HG03175 (cell line): ENCODE measurements around the gene MORC3.
A peak's percentile ranks its signal among the peaks of the same experiment; 100 is the strongest.
"Not testable (repeated sequence)": the region's sequence is repeated elsewhere in the genome, so short reads cannot be mapped to it uniquely, and the experiment has no call there.

Source experiments
- ATAC-seq: cut with Tn5 transposase; IDR thresholded peaks from one replicate; pipeline ENCODE4 v1.9.1; 2021; ENCODE audit warnings: mild to moderate bottlenecking, moderate library complexity; ENCODE audit not compliant: unreplicated experiment

Gene MORC3

DNA sequence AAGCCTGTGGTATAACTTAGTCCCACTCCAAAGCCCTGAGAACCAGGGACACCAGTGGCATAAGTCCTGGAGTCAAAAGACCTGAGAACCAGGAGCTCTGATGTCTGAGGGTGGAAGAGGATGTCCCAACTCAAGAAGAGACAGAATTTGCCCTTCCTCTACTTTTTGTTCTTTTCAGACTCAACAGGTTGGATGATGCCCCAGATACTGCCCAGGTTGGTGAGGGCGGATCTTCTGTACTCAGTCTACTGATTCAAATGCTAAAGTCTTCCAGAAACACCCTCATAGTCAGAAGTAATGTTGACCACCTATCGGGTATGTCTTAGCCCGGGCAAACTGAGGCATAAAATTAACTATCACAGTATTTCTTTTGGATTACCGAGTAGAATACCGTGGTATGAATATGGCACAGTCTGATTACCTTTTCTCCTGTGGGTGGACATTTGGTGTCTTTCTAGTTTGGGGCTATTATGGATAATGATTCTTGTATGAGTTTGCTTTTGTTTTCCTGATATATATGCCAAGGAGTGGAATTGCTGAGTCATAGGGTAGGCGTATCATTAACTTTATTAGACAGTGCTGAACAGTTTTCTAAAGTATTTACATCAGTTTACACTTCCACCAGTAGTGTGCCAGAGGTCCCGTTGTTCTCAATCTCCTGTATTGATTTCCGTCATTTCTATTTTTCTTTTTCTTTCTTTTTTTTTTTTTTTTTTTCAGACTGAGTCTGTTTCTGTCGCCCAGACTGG, 62.0 kb downstream of the MORC3 start:
- no peak for ATAC-seq

GRCh38 chr21:36382722-36383121, 62.7 kb downstream of the MORC3 start:
- not testable (repeated sequence) for ATAC-seq

DNA sequence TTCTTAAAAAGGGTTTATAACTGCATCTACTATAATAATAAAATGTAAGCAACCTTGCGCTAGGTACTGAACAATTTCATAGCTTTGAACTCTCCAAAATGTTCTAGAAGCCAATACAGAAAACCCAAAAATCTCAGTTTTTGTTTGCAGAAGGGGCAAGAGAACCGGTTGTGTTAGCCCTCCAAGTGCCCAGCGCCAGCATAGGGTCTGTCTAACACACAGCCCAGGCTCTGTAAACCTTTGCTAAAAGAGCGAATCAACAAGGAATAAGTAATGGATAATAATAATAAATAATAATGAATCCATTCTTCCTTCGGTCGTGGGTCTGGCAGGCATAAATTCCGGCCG, 64.9 kb downstream of the MORC3 start:
- ATAC-seq = peak; percentile 9

DNA sequence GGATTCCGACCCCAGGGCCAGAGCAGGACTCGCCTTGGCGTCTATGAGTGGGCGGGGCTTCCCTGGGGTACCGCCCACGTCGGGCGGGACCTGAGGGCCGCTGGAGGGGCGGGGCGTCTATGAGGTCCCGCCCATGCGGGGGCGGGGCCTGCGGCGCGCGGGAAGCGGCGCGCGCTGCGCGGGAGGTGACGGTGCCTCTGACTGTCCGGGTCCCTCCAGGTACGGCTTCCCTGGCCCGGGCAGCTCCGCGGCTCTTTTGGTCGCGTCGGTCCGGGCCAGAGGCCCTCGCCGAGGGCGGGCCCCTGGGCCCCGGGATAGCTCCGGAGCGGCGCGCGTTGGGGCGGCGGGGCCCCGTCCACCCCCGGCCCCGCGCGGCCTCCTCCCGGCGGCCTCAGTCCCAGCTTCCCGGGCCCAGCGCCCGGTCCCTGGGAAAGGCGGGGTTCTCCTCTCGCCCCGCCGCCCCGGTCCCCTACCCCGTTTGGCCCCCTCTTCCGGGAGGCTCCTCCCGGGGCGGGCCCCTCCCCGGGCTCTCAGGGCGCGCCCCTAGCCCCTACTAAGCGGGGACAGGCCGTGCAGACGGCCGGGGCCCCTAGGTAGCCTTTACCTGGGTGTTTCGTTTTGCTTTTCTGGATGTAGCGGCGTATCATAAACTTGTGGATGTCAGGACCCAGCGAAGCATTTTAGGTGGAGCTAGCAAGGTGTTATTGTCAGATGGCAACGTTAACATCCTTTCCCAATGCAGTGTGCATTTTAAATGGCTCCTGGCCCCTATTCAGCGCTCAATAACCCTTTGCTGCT, 65.4 kb downstream of the MORC3 start, which contains the start of gene CHAF1B:
Gene CHAF1B, plus strand, starts transcription at position 160 of the 798 bp plus-strand sequence. CDS start 745 bp downstream, outside the sequence.
- peak; percentile 90 for ATAC-seq

GRCh38 chr21:36386031-36386642, 66.1 kb downstream of the MORC3 start:
- ATAC-seq = no peak

DNA sequence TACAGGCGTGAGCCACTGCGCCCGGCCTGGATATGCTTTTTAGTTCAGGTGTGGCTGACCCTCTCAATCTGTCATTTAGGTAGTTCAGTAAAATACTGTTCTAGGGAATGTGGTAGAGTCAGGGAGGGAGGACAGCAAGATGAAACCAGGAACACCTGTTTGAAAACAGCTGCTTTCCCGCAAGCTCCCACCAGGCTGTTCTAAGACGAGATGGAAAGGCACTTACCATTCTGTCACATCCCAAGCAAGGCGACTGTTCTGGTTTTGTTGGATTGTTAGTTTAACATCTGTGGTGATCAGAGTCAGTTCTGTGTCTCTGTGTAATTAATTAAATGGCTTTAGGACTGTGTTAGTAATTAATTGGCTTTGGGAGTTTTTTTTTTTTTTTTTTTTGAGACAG, 68.1 kb downstream of the MORC3 start:
- no peak for ATAC-seq

GRCh38 chr21:36388835-36389234, 68.8 kb downstream of the MORC3 start:
- no peak for ATAC-seq

GRCh38 chr21:36391649-36392048, 71.7 kb downstream of the MORC3 start:
- not testable (repeated sequence) for ATAC-seq

DNA sequence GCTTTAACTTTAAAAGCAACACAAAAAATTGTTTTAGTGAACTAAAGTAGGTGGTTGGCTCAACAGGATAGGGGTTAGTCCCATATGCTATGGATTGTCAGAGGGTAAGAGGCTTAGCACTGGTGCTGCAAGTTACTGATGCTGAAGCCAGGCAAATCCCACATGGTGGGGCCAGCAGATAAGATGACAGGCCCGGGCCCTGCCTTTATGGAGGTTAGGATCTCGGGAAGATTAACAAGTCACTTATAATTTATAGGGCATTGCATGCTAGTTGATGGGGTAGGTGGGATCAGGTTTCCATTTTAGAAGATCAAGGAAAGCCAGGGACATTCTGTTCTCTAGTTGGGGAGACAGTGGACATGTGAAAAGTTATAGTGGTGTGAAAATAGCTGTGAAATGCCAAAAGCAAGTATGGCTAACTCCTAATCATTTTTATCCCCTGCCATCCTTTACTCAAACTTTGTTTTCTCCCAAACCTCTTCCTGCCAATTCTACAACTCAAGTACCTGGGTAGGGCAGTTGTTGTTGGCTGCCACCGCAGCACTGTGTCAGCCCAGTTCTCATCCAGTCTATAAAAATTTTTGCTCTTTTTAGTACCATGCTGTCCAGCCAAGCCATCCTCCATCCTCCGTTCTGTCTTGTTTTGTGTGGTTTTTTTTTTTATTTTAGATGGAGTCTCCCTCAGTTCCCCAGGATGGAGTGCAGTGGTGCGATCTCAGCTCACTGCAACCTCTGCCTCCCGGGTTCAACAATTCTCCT, 75.5 kb downstream of the MORC3 start:
- ATAC-seq = no peak

GRCh38 chr21:36396325-36396724, 76.3 kb downstream of the MORC3 start:
- ATAC-seq = no peak

GRCh38 chr21:36396971-36397370, 77.0 kb downstream of the MORC3 start:
- no peak for ATAC-seq

- no peak for ATAC-seq
These were observed 77.6 kb downstream of the MORC3 start for GRCh38 chr21:36397606-36398005.

DNA sequence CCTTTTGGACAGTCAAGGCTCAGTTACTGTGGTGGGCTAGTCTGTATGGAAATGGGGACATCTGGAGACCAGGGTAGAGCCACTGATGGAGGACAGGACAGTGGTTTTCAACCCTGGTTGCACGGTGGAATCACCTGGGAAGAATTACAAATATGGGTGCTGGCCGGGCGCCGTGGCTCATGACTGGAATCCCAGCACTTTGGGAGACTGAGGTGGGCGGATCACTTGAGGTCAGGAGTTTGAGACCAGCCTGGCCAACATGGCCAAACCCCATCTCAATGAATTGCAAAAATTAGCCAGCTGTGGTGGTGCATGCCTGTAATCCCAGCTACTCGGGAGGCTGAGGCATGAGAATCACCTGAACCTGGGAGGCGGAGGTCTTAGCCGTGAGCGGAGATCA, 79.7 kb downstream of the MORC3 start:
- not testable (repeated sequence) for ATAC-seq

- ATAC-seq = no peak
These were observed 80.7 kb downstream of the MORC3 start for GRCh38 chr21:36400719-36401118.

DNA sequence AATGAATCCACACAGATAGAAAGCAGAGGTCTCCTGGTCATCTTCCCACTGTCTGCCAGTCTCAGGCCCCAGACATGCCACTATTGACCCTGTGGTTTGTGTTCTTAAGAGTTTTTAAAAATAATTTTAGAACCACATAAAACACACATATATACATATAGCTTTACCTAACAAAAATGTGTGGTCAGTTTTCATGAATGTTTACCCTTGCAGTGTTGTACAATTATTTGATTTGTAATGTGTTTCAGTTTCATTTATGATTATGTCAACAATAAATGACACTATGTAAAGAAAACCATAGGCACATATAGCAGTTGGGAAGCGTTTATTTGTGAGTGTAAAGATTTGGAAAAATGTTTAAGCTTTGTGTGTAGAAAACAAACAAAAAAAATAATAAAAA, 82.3 kb downstream of the MORC3 start:
- ATAC-seq = no peak

DNA sequence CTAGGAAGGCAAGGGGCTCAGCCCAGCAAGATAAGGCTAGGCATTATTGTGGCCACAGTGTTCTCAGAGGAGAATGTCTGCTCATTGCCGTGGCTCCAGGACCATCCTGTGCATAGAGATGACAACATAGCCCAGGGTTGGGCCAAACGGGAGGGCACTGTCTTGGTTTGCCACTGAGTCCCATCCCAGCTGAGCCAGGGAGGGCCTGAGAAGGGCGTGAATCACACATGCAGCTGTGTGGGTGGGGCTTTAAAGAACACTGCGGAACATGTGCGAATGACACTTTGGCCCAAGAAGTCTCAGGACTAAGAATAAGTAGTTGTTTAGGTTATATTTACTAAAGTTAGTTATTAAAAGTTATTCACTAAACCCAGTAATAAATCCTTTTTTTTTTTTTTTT, 83.7 kb downstream of the MORC3 start:
- no peak for ATAC-seq

- ATAC-seq = no peak
These were observed 88.6 kb downstream of the MORC3 start for GRCh38 chr21:36408568-36408967.

DNA sequence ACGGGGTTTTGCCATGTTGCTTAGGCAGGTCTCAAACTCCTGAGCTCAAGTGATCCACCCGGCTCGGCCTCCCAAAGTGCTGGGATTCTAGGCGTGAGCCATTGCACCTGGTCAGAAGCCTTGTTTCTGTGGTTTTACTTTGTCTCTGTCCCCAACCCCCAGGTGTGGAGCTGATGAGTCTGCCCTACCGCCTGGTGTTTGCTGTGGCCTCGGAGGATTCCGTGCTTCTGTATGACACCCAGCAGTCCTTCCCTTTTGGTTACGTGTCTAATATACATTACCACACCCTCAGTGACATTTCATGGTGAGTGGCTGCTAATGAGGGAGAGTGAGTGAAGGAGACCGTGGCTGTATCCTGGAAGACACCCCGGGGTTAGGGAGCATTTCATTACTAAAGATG, 91.3 kb downstream of the MORC3 start:
- ATAC-seq = no peak

DNA sequence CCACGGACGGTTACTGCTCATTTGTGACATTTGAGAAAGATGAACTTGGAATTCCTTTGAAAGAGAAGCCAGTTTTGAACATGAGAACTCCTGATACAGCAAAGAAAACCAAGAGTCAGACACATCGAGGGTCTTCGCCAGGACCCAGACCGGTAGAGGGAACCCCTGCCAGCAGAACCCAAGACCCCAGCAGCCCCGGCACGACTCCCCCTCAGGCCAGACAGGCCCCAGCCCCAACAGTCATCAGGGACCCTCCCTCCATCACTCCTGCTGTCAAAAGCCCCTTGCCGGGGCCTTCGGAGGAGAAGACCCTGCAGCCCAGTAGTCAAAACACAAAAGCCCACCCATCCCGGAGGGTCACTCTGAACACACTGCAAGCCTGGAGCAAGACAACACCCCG, 92.9 kb downstream of the MORC3 start:
- ATAC-seq = no peak

DNA sequence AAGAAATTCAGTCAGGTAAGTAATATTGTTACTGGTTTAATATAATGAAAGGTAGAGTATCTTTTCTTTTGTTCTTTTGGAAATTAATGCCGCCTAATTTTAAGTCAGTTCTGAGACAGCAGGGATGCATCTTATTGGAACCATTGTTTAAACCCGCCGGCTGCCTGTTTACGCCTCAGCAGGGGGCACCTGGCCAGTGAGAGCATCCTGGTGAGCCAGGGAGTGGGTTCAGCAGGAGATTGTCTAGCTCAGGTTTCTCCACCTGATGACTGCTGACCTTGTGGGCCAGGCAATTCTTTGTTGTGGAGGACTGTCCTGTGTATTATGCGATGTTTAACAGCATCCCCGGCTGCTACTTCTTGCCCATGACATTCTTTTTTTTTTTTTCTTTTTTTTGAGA, 95.4 kb downstream of the MORC3 start:
- ATAC-seq = no peak

GRCh38 chr21:36419241-36419640, 99.2 kb downstream of the MORC3 start:
- ATAC-seq = no peak
